ENCODE results near the gene CYP2A6. TPM values are rescaled to one million over a fixed set of nuclear protein-coding genes. Genes with fewer than 3 reads are reported as not detected.
"Not testable (repeated sequence)": the region's sequence is repeated elsewhere in the genome, so short reads cannot be mapped to it uniquely, and the experiment has no call there.

Gene CYP2A6
- total RNA-seq, 6 experiments from 2014 or later, result not detected

GRCh38 chr19:40811478-40812341, 38.5 kb downstream of the CYP2A6 start:
- peaks cover 44% of the 10 kb centered on the region for H3K4me1 Mint-ChIP-seq (ENCODE audit: low read depth)

GRCh38 chr19:40810649-40811408, 39.4 kb downstream of the CYP2A6 start:
- Mint-ChIP-seq H3K4me1 (ENCODE audit: low read depth) (peaks cover 52% of the 10 kb centered on the region), H3K36me3 (ENCODE audit: low read depth) (peaks cover 22% of the 10 kb centered on the region), H3K27ac (peak overlapping the region; percentile 88), H3K4me3 (peak overlapping the region; percentile 87)
- not testable (repeated sequence) for H3K9me3 Mint-ChIP-seq; H3K27me3 Mint-ChIP-seq (ENCODE audit: insufficient read depth)
- DNase-seq, result peak; percentile 69

More at GRCh38 chr19:40811478-40812341, 38.5 kb downstream of the CYP2A6 start:
- H3K27ac Mint-ChIP-seq, result peak overlapping the region; percentile 46
- TF ChIP-seq CTCF (IDR thresholded peaks at IDR 0.05), result peak; percentile 18; the same call in 1 of the 2 replicates
- H3K36me3 Mint-ChIP-seq (ENCODE audit: low read depth), result peaks cover 22% of the 10 kb centered on the region
- H3K4me3 Mint-ChIP-seq, result peak overlapping the region; percentile 56
- peaks cover 6% of the 10 kb centered on the region for H3K27me3 Mint-ChIP-seq (ENCODE audit: insufficient read depth)
- no peak for DNase-seq
- no peaks in the 10 kb centered on the region for H3K9me3 Mint-ChIP-seq

GRCh38 chr19:40810160-40810559, 40.1 kb downstream of the CYP2A6 start:
- no peak for TF ChIP-seq CTCF (IDR thresholded peaks at IDR 0.05)
- H3K27me3 Mint-ChIP-seq (ENCODE audit: insufficient read depth), result peaks cover 6% of the 10 kb centered on the region
- no peaks in the 10 kb centered on the region for H3K9me3 Mint-ChIP-seq
- DNase-seq, result no peak
- peaks cover 22% of the 10 kb centered on the region for H3K36me3 Mint-ChIP-seq (ENCODE audit: low read depth)
- H3K4me3 Mint-ChIP-seq, result peak overlapping the region; percentile 87
- H3K27ac Mint-ChIP-seq, result peak overlapping the region; percentile 88
- peaks cover 59% of the 10 kb centered on the region for H3K4me1 Mint-ChIP-seq (ENCODE audit: low read depth)

- Mint-ChIP-seq H3K27me3 (ENCODE audit: insufficient read depth) (peaks cover 6% of the 10 kb centered on the region), H3K36me3 (ENCODE audit: low read depth) (peaks cover 22% of the 10 kb centered on the region), H3K27ac (peak overlapping the region; percentile 88), H3K4me1 (ENCODE audit: low read depth) (peaks cover 66% of the 10 kb centered on the region), H3K4me3 (no peak overlapping the region; the same call in 1 of the 2 replicates), H3K9me3 (no peaks in the 10 kb centered on the region)
- no peak for DNase-seq
- TF ChIP-seq CTCF (IDR thresholded peaks at IDR 0.05), result no peak
These were observed 40.7 kb downstream of the CYP2A6 start for GRCh38 chr19:40809358-40810086.

GRCh38 chr19:40808497-40808896, 41.8 kb downstream of the CYP2A6 start:
- peaks cover 22% of the 10 kb centered on the region for H3K36me3 Mint-ChIP-seq (ENCODE audit: low read depth)
- peaks cover 76% of the 10 kb centered on the region for H3K4me1 Mint-ChIP-seq (ENCODE audit: low read depth)
- no peak for DNase-seq
- H3K27ac Mint-ChIP-seq, result no peak overlapping the region
- peak overlapping the region; percentile 22; the same call in 1 of the 2 replicates for H3K4me3 Mint-ChIP-seq
- H3K9me3 Mint-ChIP-seq, result no peaks in the 10 kb centered on the region
- H3K27me3 Mint-ChIP-seq (ENCODE audit: insufficient read depth), result peaks cover 3% of the 10 kb centered on the region
- TF ChIP-seq CTCF (IDR thresholded peaks at IDR 0.05), result no peak

Measured in HFFc6 (cell line).